Gastroesophageal sphincter (tissue), 3 donors: ENCODE measurements around the gene POLR2L.

Experiments used
- CTCF ChIP-seq, 4 experiments: fragments of 200-600 bp in 2 of 4; fragments of 450-650 bp in 2 of 4; sonication (generic) in 1 of 4; IDR thresholded peaks; one replicate each; pipeline ENCODE4 v1.5.1; 2017 to 2019; ENCODE audit warnings: antibody characterized with exemption in 4 of 4, mild to moderate bottlenecking in 2 of 4, moderate library complexity in 2 of 4
- EP300 ChIP-seq: sonication (generic); formaldehyde crosslinking; IDR thresholded peaks from one replicate; pipeline ENCODE4 v1.6.1; 2017; ENCODE audit warnings: antibody characterized with exemption, mild to moderate bottlenecking
- POLR2A ChIP-seq, 2 donors: fragments of 450-650 bp; IDR thresholded peaks; one replicate each; pipeline ENCODE4 v1.6.1; 2017; ENCODE audit warnings: antibody characterized with exemption in 2 of 2, mild to moderate bottlenecking in 2 of 2, moderate library complexity in 1 of 2

- TF ChIP-seq CTCF (IDR thresholded peaks at IDR 0.05) (no peak), EP300 (no peak), POLR2A (IDR thresholded peaks at IDR 0.05) (no peak)
Observed at GRCh38 chr11:796565-797295, 45.6 kb downstream of the POLR2L start.
